OCI-LY7 (cell line): Measurements from ENCODE around the gene MYO9B. TPM values are rescaled to one million over a fixed set of nuclear protein-coding genes. Genes with fewer than 3 reads are reported as not detected.

Experiments used
- BruUV-seq: library from RNA; stranded (reverse); fragments of 400-500 nt; replicated peaks from 2 replicates; lab custom pipeline; 2021; lab: Mats Ljungman, UMichigan
- CTCF ChIA-PET: fragments of 300-600 bp; sonication (Branson Sonifier 250); formaldehyde crosslinking; loops from one replicate; lab custom pipeline; 2022; ENCODE audit warnings: antibody characterized with exemption; ENCODE audit not compliant: unreplicated experiment; lab: Charles Lee
- POLR2A ChIA-PET: fragments of 300-600 bp; sonication (Branson Sonifier 250); formaldehyde crosslinking; loops from one replicate; lab custom pipeline; 2022; ENCODE audit warnings: antibody characterized with exemption; lab: Charles Lee
- DNase-seq: peaks from one replicate; pipeline ENCODE4 v3.0.0-alpha.2; 2015; ENCODE audit warnings: low spot score
- H2AFZ ChIP-seq: fragments of 200-600 bp; sonication (generic), shearing (Covaris generic); 2 replicates; pipeline ENCODE4 v1.6.1; 2014; ENCODE audit warnings: mild to moderate bottlenecking, antibody characterized with exemption, low read length, moderate library complexity
- H3K27ac ChIP-seq: fragments of 200-600 bp; sonication (generic); 2 replicates; pipeline ENCODE4 v1.5.1; 2014; ENCODE audit warnings: mixed run types, low read depth, mild to moderate bottlenecking, moderate library complexity, low read length, inconsistent platforms; ENCODE audit not compliant: poor library complexity, severe bottlenecking
- H3K36me3 ChIP-seq: fragments of 200-600 bp; sonication (generic); 2 replicates; pipeline ENCODE4 v1.6.1; 2014; ENCODE audit warnings: mild to moderate bottlenecking, antibody characterized with exemption, low read length, moderate library complexity, mixed read lengths; ENCODE audit not compliant: insufficient read depth
- H3K4me1 ChIP-seq: fragments of 200-600 bp; sonication (generic); 2 replicates; pipeline ENCODE4 v1.5.1; 2014; ENCODE audit warnings: mild to moderate bottlenecking, low read length; ENCODE audit not compliant: insufficient read depth, poor library complexity, severe bottlenecking
- H3K4me2 ChIP-seq: fragments of 200-600 bp; sonication (generic); 2 replicates; pipeline ENCODE4 v1.6.1; 2014; ENCODE audit warnings: mild to moderate bottlenecking, low read length
- H3K4me3 ChIP-seq: fragments of 200-600 bp; sonication (generic); 2 replicates; pipeline ENCODE4 v1.5.1; 2014; ENCODE audit warnings: mild to moderate bottlenecking, low read depth, low read length; ENCODE audit not compliant: poor library complexity, severe bottlenecking
- H3K79me2 ChIP-seq: fragments of 200-600 bp; sonication (generic); 2 replicates; pipeline ENCODE4 v1.6.1; 2016; ENCODE audit warnings: low read depth, mild to moderate bottlenecking, low read length, moderate library complexity, mixed read lengths; ENCODE audit not compliant: insufficient read depth
- H3K9me2 ChIP-seq: fragments of 200-600 bp; sonication (generic); 2 replicates; pipeline ENCODE4 v1.6.1; 2016; ENCODE audit warnings: mild to moderate bottlenecking, low read length, mixed read lengths; ENCODE audit not compliant: insufficient read depth
- H3K9me3 ChIP-seq: fragments of 200-600 bp; sonication (generic); 2 replicates; pipeline ENCODE4 v1.6.1; 2014; ENCODE audit warnings: mild to moderate bottlenecking, mixed run types, low read length, mixed read lengths
- H4K20me1 ChIP-seq: fragments of 200-600 bp; sonication (generic); 2 replicates; pipeline ENCODE4 v1.6.1; 2014; ENCODE audit warnings: mild to moderate bottlenecking, antibody characterized with exemption, low read length, moderate library complexity, mixed read lengths; ENCODE audit not compliant: insufficient read depth
- CTCF ChIP-seq: fragments of 200-600 bp; sonication (generic); conservative IDR thresholded peaks from 2 replicates; pipeline ENCODE4 v1.5.1; 2014; ENCODE audit warnings: mild to moderate bottlenecking, antibody characterized with exemption, low read length, moderate library complexity, mixed read lengths
- EZH2phosphoT487 ChIP-seq: fragments of 200-600 bp; sonication (generic); IDR thresholded peaks from 2 replicates; pipeline ENCODE4 v1.6.1; 2018; ENCODE audit warnings: low read depth, borderline replicate concordance, mild to moderate bottlenecking, mixed run types, antibody characterized with exemption, low read length, moderate library complexity, mixed read lengths
- intact Hi-C: fragments of 100-400 bp; cut with micrococcal nuclease; formaldehyde crosslinking; loops from one replicate; pipeline ENCODE4 v1.10.0; 2022; ENCODE audit not compliant: unreplicated experiment
- total RNA-seq, 2 experiments: library from RNA; depleted of rRNA in 1 of 2; stranded (reverse); fragments of >200 nt in 1 of 2; shearing (Covaris generic) in 1 of 2; gene quantifications; 2 replicates each; pipeline ENCODE4 v1.2.3, GENCODE V29; 2014 to 2022

Gene MYO9B
- total RNA-seq, 2 experiments from 2014 or later, result 74.7 to 150 TPM

- no peaks in the 10 kb centered on the region for H3K4me1 ChIP-seq
- TF ChIP-seq EZH2phosphoT487, result no peak
- no peak for TF ChIP-seq CTCF
- ChIA-PET CTCF (no interaction called here), POLR2A (no interaction called here)
- intact Hi-C loops, result no loop called here
- H3K9me2 ChIP-seq, result no peaks in the 10 kb centered on the region
- no peaks in the 10 kb centered on the region for H3K79me2 ChIP-seq
- no peak overlapping the region for H3K4me3 ChIP-seq
- no peaks in the 10 kb centered on the region for H4K20me1 ChIP-seq
- H3K4me2 ChIP-seq, result no peak overlapping the region
- H3K36me3 ChIP-seq, result peaks cover 63% of the 10 kb centered on the region
- no peak overlapping the region for H3K27ac ChIP-seq
- H3K9me3 ChIP-seq, result no peaks in the 10 kb centered on the region
- DNase-seq, result no peak
- no peak overlapping the region for H2AFZ ChIP-seq
- no TSS peak for BruUV-seq
Observed at GRCh38 chr19:17148130-17148529, 72.6 kb downstream of the MYO9B start.

- no peaks in the 10 kb centered on the region for H3K9me2 ChIP-seq
- intact Hi-C loops, result no loop called here
- H3K4me3 ChIP-seq, result no peak overlapping the region
- ChIA-PET POLR2A (no interaction called here), CTCF (no interaction called here)
- no peak overlapping the region for H2AFZ ChIP-seq
- H4K20me1 ChIP-seq, result no peaks in the 10 kb centered on the region
- H3K4me2 ChIP-seq, result no peak overlapping the region
- H3K79me2 ChIP-seq, result no peaks in the 10 kb centered on the region
- BruUV-seq, result no TSS peak
- no peak overlapping the region for H3K27ac ChIP-seq
- peaks cover 74% of the 10 kb centered on the region for H3K36me3 ChIP-seq
- H3K4me1 ChIP-seq, result no peaks in the 10 kb centered on the region
- no peak for DNase-seq
- H3K9me3 ChIP-seq, result no peaks in the 10 kb centered on the region
- TF ChIP-seq EZH2phosphoT487 (no peak), CTCF (no peak)
Observed at GRCh38 chr19:17149393-17150135, 74.0 kb downstream of the MYO9B start.

GRCh38 chr19:17153996-17154395 lies 78.4 kb downstream of the MYO9B start:
- H3K36me3 ChIP-seq, result peaks cover 83% of the 10 kb centered on the region
- no TSS peak for BruUV-seq
- POLR2A ChIA-PET, result interaction anchor here (0.6 kb wide), 1 partner anchor 77 kb away, joined by 6 read pairs; no protein-coding TSS in a partner anchor

More at GRCh38 chr19:17153996-17154395, 78.4 kb downstream of the MYO9B start:
- Histone ChIP-seq H3K4me3 (no peak overlapping the region), H4K20me1 (no peaks in the 10 kb centered on the region), H3K27ac (no peak overlapping the region), H3K79me2 (no peaks in the 10 kb centered on the region), H3K9me2 (no peaks in the 10 kb centered on the region), H3K4me1 (no peaks in the 10 kb centered on the region), H3K4me2 (no peak overlapping the region), H2AFZ (no peak overlapping the region), H3K9me3 (no peaks in the 10 kb centered on the region)
- CTCF ChIA-PET, result no interaction called here
- TF ChIP-seq EZH2phosphoT487 (no peak), CTCF (no peak)
- intact Hi-C loops, result no loop called here
- DNase-seq, result no peak
